NCI-H748 treated with DMSO at 0.1 percent for 48 hours (cell line): Measurements from ENCODE around the gene KRTAP5-7.
"Not testable (repeated sequence)": the region's sequence is repeated elsewhere in the genome, so short reads cannot be mapped to it uniquely, and the experiment has no call there.

ENCODE experiments used
- DNase-seq: peaks from one replicate; lab custom pipeline; 2025; lab: John Stamatoyannopoulos, UW

Gene KRTAP5-7

GRCh38 chr11:71557257-71557656 lies 30.2 kb downstream of the KRTAP5-7 start:
- DNase-seq = no peak

GRCh38 chr11:71558996-71559395 lies 31.9 kb downstream of the KRTAP5-7 start:
- no peak for DNase-seq

- DNase-seq = no peak
Observed at GRCh38 chr11:71562120-71562519, 35.1 kb downstream of the KRTAP5-7 start.

- DNase-seq = no peak
Observed at GRCh38 chr11:71563406-71563805, 36.3 kb downstream of the KRTAP5-7 start.

GRCh38 chr11:71564430-71564829 lies 37.4 kb downstream of the KRTAP5-7 start:
- DNase-seq = no peak

GRCh38 chr11:71565263-71565662 lies 38.2 kb downstream of the KRTAP5-7 start, which contains the start of gene KRTAP5-10:
KRTAP5-10 (plus strand) TSS chr11:71565563; CDS start chr11:71565588, 25 bp downstream.
- no peak for DNase-seq

GRCh38 chr11:71566081-71566620 lies 39.1 kb downstream of the KRTAP5-7 start:
- no peak for DNase-seq

GRCh38 chr11:71566626-71567599 lies 39.8 kb downstream of the KRTAP5-7 start:
- not testable (repeated sequence) for DNase-seq

- DNase-seq = not testable (repeated sequence)
Observed at GRCh38 chr11:71567633-71568032, 40.6 kb downstream of the KRTAP5-7 start.

- DNase-seq = no peak
Observed at GRCh38 chr11:71568704-71569349, 41.8 kb downstream of the KRTAP5-7 start.

GRCh38 chr11:71571101-71571850 lies 44.2 kb downstream of the KRTAP5-7 start:
- DNase-seq = not testable (repeated sequence)

GRCh38 chr11:71572811-71573210 lies 45.7 kb downstream of the KRTAP5-7 start:
- DNase-seq = no peak

- DNase-seq = no peak
Observed at GRCh38 chr11:71574418-71574817, 47.4 kb downstream of the KRTAP5-7 start.

GRCh38 chr11:71575723-71576424 lies 48.8 kb downstream of the KRTAP5-7 start:
- DNase-seq = no peak

GRCh38 chr11:71576688-71577465 lies 49.8 kb downstream of the KRTAP5-7 start:
- DNase-seq = not testable (repeated sequence)

GRCh38 chr11:71577469-71578004 lies 50.5 kb downstream of the KRTAP5-7 start:
- no peak for DNase-seq
